Fibroblast of pulmonary artery (primary cell): ENCODE results near the gene TSN.
A peak's percentile ranks its signal among the peaks of the same experiment; 100 is the strongest.

ENCODE experiments used
- DNase-seq: peaks from one replicate; pipeline ENCODE4 v3.0.0-alpha.2; 2010; ENCODE audit warnings: low read depth
- H3K4me3 ChIP-seq: replicated peaks from 2 replicates; pipeline ENCODE4 v1.5.1; 2011; ENCODE audit warnings: low read depth, mild to moderate bottlenecking, control low read depth, low read length, moderate library complexity
- CTCF ChIP-seq: IDR thresholded peaks from 2 replicates; pipeline ENCODE4 v1.5.1; 2011; ENCODE audit warnings: mild to moderate bottlenecking, control low read depth, low read length, inconsistent platforms; ENCODE audit errors: missing control alignments

TSN gene

GRCh38 chr2:121794233-121794632 is 38.8 kb downstream of the TSN start:
- no peak for TF ChIP-seq CTCF
- DNase-seq: no peak
- no peak overlapping the region for H3K4me3 ChIP-seq

GRCh38 chr2:121796239-121796638 is 40.8 kb downstream of the TSN start:
- TF ChIP-seq CTCF: no peak
- no peak overlapping the region for H3K4me3 ChIP-seq
- no peak for DNase-seq

- no peak for TF ChIP-seq CTCF
- DNase-seq: no peak
These were observed 43.2 kb downstream of the TSN start for GRCh38 chr2:121798617-121799016.

GRCh38 chr2:121801916-121802315 is 46.5 kb downstream of the TSN start:
- H3K4me3 ChIP-seq: no peak overlapping the region
- no peak for DNase-seq
- no peak for TF ChIP-seq CTCF

More at GRCh38 chr2:121798617-121799016, 43.2 kb downstream of the TSN start:
- no peak overlapping the region for H3K4me3 ChIP-seq

GRCh38 chr2:121803503-121803902 is 48.1 kb downstream of the TSN start:
- no peak overlapping the region for H3K4me3 ChIP-seq
- DNase-seq: no peak
- TF ChIP-seq CTCF: no peak

- peak; percentile 28 for DNase-seq
- TF ChIP-seq CTCF: no peak
These were observed 48.9 kb downstream of the TSN start for GRCh38 chr2:121804340-121804739.

GRCh38 chr2:121804997-121805765 is 49.7 kb downstream of the TSN start:
- no peak overlapping the region for H3K4me3 ChIP-seq
- no peak for TF ChIP-seq CTCF
- no peak for DNase-seq

More at GRCh38 chr2:121804340-121804739, 48.9 kb downstream of the TSN start:
- no peak overlapping the region for H3K4me3 ChIP-seq
